Spleen (tissue), 11 donors: ENCODE measurements around the gene TBCD. TPM values are rescaled to one million over a fixed set of nuclear protein-coding genes. Genes with fewer than 3 reads are reported as not detected.

Experiments
- DNase-seq: peaks from one replicate; pipeline ENCODE4 v3.0.0-alpha.2; 2020
- H3K27ac ChIP-seq, 8 donors: fragments of 200-600 bp; sonication (generic) in 7 of 8; 1 replicate in 4 of 8; 2 replicates in 4 of 8; pipeline versions ENCODE4 v1.5.0 to v1.8.0; 2016 to 2021; ENCODE audit warnings: inconsistent platforms in 4 of 8, mild to moderate bottlenecking in 4 of 8, moderate library complexity in 1 of 8
- H3K27me3 ChIP-seq, 7 donors: fragments of 200-600 bp; sonication (generic) in 6 of 7; replicated peaks in 1 of 7; 1 replicate in 4 of 7; 2 replicates in 3 of 7; pipeline versions ENCODE4 v1.5.0 to v1.8.0; 2016 to 2021; ENCODE audit warnings: inconsistent platforms in 3 of 7, mild to moderate bottlenecking in 1 of 7
- H3K36me3 ChIP-seq, 6 donors: fragments of 200-600 bp; sonication (generic) in 5 of 6; 1 replicate in 4 of 6; 2 replicates in 2 of 6; pipeline versions ENCODE4 v1.5.0 to v1.8.0; 2016 to 2021; ENCODE audit warnings: inconsistent platforms in 2 of 6
- H3K4me1 ChIP-seq, 6 donors: fragments of 200-600 bp; sonication (generic) in 5 of 6; 1 replicate in 3 of 6; 2 replicates in 3 of 6; pipeline versions ENCODE4 v1.5.0 to v1.8.0; 2016 to 2021; ENCODE audit warnings: inconsistent platforms in 3 of 6
- H3K4me3 ChIP-seq, 8 donors: fragments of 200-600 bp; sonication (generic) in 7 of 8; 1 replicate in 4 of 8; 2 replicates in 4 of 8; pipeline versions ENCODE4 v1.5.0 to v1.8.0; 2016 to 2021; ENCODE audit warnings: inconsistent platforms in 4 of 8, mild to moderate bottlenecking in 4 of 8, moderate library complexity in 2 of 8
- H3K9me3 ChIP-seq, 8 donors: fragments of 200-600 bp; sonication (generic) in 7 of 8; 1 replicate in 4 of 8; 2 replicates in 4 of 8; pipeline versions ENCODE4 v1.5.0 to v1.8.0; 2016 to 2021; ENCODE audit warnings: inconsistent platforms in 4 of 8
- CTCF ChIP-seq, 11 experiments: fragments of 200-600 bp in 7 of 11; fragments of 450-650 bp in 4 of 11; sonication (generic) in 4 of 11; IDR thresholded peaks in 8 of 11; conservative IDR thresholded peaks in 3 of 11; 1 replicate in 7 of 11; 2 replicates in 4 of 11; pipeline versions ENCODE4 v1.4.0 to v1.8.0; 2016 to 2021; ENCODE audit warnings: antibody characterized with exemption in 11 of 11, inconsistent platforms in 4 of 11, mild to moderate bottlenecking in 1 of 11
- POLR2A ChIP-seq, 3 donors: fragments of 450-650 bp; IDR thresholded peaks; one replicate each; pipeline ENCODE4 v1.5.1; 2017; ENCODE audit warnings: antibody characterized with exemption in 3 of 3, mild to moderate bottlenecking in 1 of 3
- POLR2AphosphoS5 ChIP-seq, 3 donors: sonication (generic); formaldehyde crosslinking; IDR thresholded peaks; one replicate each; pipeline ENCODE4 v1.5.1; 2017; ENCODE audit warnings: antibody characterized with exemption in 3 of 3
- WGBS, 5 donors: extraction: QIAGEN DNeasy Blood & Tissue Kit in 3 of 5; methylation state at CpG; one replicate each; pipeline versions ENCODE4 v1.1.5 to v1.1.7; 2013 to 2018; 5-methylcytosine and 5-hydroxymethylcytosine counted together
- intact Hi-C: fragments of 100-400 bp; cut with DNase I; formaldehyde crosslinking; loops from one replicate; pipeline ENCODE4 v1.15.0; 2023; ENCODE audit warnings: low total_unique reads
- polyA plus RNA-seq, 3 donors: library from polyadenylated mRNA; stranded (reverse); fragments of 200-250 nt; gene quantifications; one replicate each; pipeline ENCODE4 v1.2.1, GENCODE V29; 2013
- total RNA-seq, 7 donors: library from RNA; depleted of rRNA in 3 of 7; stranded (reverse); fragments of >200 nt in 3 of 7; fragmentation: NEBNext Ultra II Directional in 4 of 7; extraction: Animal tissue kit (Norgen Biotek cat#: 25700) in 4 of 7; gene quantifications; one replicate each; pipeline versions ENCODE4 v1.1.0 to v1.2.1, GENCODE V29; 2016 to 2021
- donor health status: healthy with polysubstance abuse.
- donor health status: DM: no; HTN: no; CAD: no; lungs with moderate emphysema.
- donor health status: DM: no; HTN: no; CAD: no.
- donor health status: Bipolar disorder and iron deficiency.
- donor health status: healthy.
- donor health status: DM: no; HTN: no; CAD: no.
- donor health status: DM: yes; HTN: yes; CAD: no.

The TBCD gene
- total and polyA plus RNA-seq, 10 donors, result 55.6 to 207 (median 108) TPM

- Histone ChIP-seq H3K9me3 (no peaks in the 10 kb centered on the region), H3K27me3 (no peaks in the 10 kb centered on the region), H3K27ac (peak overlapping the region in 5 of 8 donors; percentile 22 to 79 (median 43)), H3K4me3 (no peak overlapping the region), H3K36me3 (peaks cover 0 to 81% (median 3%) of the 10 kb centered on the region in 6 donors), H3K4me1 (peaks cover 0 to 54% (median 38%) of the 10 kb centered on the region in 6 donors)
- intact Hi-C loops, result no loop called here
- DNase-seq, result peak; percentile 86
- 60 to 74% (median 71%) methylated on average over 26 of the region's 26 CpGs for WGBS, 5 donors
- TF ChIP-seq CTCF (IDR thresholded peaks at IDR 0.05 in 8 of 11, conservative IDR thresholded peaks at IDR 0.05 in 3 of 11) (no peak), POLR2AphosphoS5 (IDR thresholded peaks at IDR 0.05) (peak; percentile 10 to 26 (median 24))
These were observed 141.2 kb downstream of the TBCD start for GRCh38 chr17:82892899-82893565.

- H3K4me3 ChIP-seq, result peak overlapping the region in 1 of 8 donors; percentile 32
- DNase-seq, result no peak
- 45 to 79% (median 56%) methylated on average over 10 of the region's 10 CpGs for WGBS, 5 donors
These were observed 141.9 kb downstream of the TBCD start for GRCh38 chr17:82893779-82894178.

GRCh38 chr17:82894389-82894788 lies 142.5 kb downstream of the TBCD start:
- Histone ChIP-seq H3K27me3 (no peaks in the 10 kb centered on the region), H3K4me3 (no peak overlapping the region), H3K36me3 (peaks cover 0 to 81% (median 7%) of the 10 kb centered on the region in 6 donors), H3K27ac (peak overlapping the region in 2 of 8 donors; percentile 22 to 51), H3K9me3 (no peaks in the 10 kb centered on the region), H3K4me1 (peaks cover 0 to 42% (median 26%) of the 10 kb centered on the region in 6 donors)
- 77 to 92% (median 86%) methylated on average over 7 of the region's 7 CpGs for WGBS, 5 donors
- DNase-seq, result no peak
- TF ChIP-seq CTCF (IDR thresholded peaks at IDR 0.05 in 8 of 11, conservative IDR thresholded peaks at IDR 0.05 in 3 of 11) (no peak), POLR2AphosphoS5 (IDR thresholded peaks at IDR 0.05) (no peak), POLR2A (IDR thresholded peaks at IDR 0.05) (no peak)
- intact Hi-C loops, result no loop called here

More at GRCh38 chr17:82893779-82894178, 141.9 kb downstream of the TBCD start:
- peaks cover 0 to 81% (median 4%) of the 10 kb centered on the region in 6 donors for H3K36me3 ChIP-seq
- H3K4me1 ChIP-seq, result peaks cover 0 to 48% (median 32%) of the 10 kb centered on the region in 6 donors
- H3K9me3 ChIP-seq, result no peaks in the 10 kb centered on the region
- TF ChIP-seq POLR2AphosphoS5 (IDR thresholded peaks at IDR 0.05) (no peak), CTCF (IDR thresholded peaks at IDR 0.05 in 8 of 11, conservative IDR thresholded peaks at IDR 0.05 in 3 of 11) (no peak), POLR2A (IDR thresholded peaks at IDR 0.05) (no peak)
- H3K27ac ChIP-seq, result peak overlapping the region in 4 of 8 donors; percentile 22 to 79 (median 37)
- H3K27me3 ChIP-seq, result no peaks in the 10 kb centered on the region
- intact Hi-C loops, result no loop called here

- Histone ChIP-seq H3K27ac (no peak overlapping the region), H3K9me3 (no peaks in the 10 kb centered on the region), H3K4me1 (peaks cover 0 to 35% (median 22%) of the 10 kb centered on the region in 6 donors), H3K27me3 (no peaks in the 10 kb centered on the region), H3K36me3 (peaks cover 0 to 78% (median 7%) of the 10 kb centered on the region in 6 donors), H3K4me3 (no peak overlapping the region)
- no peak for DNase-seq
- intact Hi-C loops, result no loop called here
- 90 to 97% (median 96%) methylated on average over 12 of the region's 12 CpGs for WGBS, 5 donors
- TF ChIP-seq CTCF (IDR thresholded peaks at IDR 0.05 in 8 of 11, conservative IDR thresholded peaks at IDR 0.05 in 3 of 11) (no peak), POLR2AphosphoS5 (IDR thresholded peaks at IDR 0.05) (no peak), POLR2A (IDR thresholded peaks at IDR 0.05) (no peak)
These were observed 143.2 kb downstream of the TBCD start for GRCh38 chr17:82895087-82895486.
